ENCODE measurements around the gene SLC5A6.

GRCh38 chr2:27177441-27178351 lies 34.4 kb downstream of the SLC5A6 start:
- TF ChIP-seq TAF1 (IDR thresholded peaks at IDR 0.05; ENCODE audit: borderline replicate concordance, low read depth, low read length) (no peak), CTCF (IDR thresholded peaks at IDR 0.05) (no peak)
- TF ChIP-seq, protein P1, sequence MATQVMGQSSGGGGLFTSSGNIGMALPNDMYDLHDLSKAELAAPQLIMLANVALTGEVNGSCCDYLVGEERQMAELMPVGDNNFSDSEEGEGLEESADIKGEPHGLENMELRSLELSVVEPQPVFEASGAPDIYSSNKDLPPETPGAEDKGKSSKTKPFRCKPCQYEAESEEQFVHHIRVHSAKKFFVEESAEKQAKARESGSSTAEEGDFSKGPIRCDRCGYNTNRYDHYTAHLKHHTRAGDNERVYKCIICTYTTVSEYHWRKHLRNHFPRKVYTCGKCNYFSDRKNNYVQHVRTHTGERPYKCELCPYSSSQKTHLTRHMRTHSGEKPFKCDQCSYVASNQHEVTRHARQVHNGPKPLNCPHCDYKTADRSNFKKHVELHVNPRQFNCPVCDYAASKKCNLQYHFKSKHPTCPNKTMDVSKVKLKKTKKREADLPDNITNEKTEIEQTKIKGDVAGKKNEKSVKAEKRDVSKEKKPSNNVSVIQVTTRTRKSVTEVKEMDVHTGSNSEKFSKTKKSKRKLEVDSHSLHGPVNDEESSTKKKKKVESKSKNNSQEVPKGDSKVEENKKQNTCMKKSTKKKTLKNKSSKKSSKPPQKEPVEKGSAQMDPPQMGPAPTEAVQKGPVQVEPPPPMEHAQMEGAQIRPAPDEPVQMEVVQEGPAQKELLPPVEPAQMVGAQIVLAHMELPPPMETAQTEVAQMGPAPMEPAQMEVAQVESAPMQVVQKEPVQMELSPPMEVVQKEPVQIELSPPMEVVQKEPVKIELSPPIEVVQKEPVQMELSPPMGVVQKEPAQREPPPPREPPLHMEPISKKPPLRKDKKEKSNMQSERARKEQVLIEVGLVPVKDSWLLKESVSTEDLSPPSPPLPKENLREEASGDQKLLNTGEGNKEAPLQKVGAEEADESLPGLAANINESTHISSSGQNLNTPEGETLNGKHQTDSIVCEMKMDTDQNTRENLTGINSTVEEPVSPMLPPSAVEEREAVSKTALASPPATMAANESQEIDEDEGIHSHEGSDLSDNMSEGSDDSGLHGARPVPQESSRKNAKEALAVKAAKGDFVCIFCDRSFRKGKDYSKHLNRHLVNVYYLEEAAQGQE (IDR thresholded peaks at IDR 0.05; ENCODE audit: low read depth, low read length) = no peak

Data from SK-N-SH (cell line).